Hepatocyte (in vitro differentiated cells): ENCODE measurements around the gene CRHR1. TPM values are rescaled to one million over a fixed set of nuclear protein-coding genes. Genes with fewer than 3 reads are reported as not detected.

Source experiments
- DNase-seq: peaks from one replicate; pipeline ENCODE4 v3.0.0-alpha.2; 2016; ENCODE audit warnings: low spot score
- H2AFZ ChIP-seq: fragments of 200-600 bp; sonication (generic); 2 replicates; pipeline ENCODE4 v1.6.0; 2016; ENCODE audit warnings: antibody characterized with exemption, mild to moderate bottlenecking
- H3K27ac ChIP-seq: fragments of 200-600 bp; sonication (generic); 2 replicates; pipeline ENCODE4 v1.5.1; 2016; ENCODE audit warnings: mild to moderate bottlenecking
- H3K27me3 ChIP-seq: fragments of 200-600 bp; sonication (generic); 2 replicates; pipeline ENCODE4 v1.6.1; 2016
- H3K36me3 ChIP-seq: fragments of 200-600 bp; sonication (generic); replicated peaks from 2 replicates; pipeline ENCODE4 v1.5.1; 2016; ENCODE audit warnings: low read depth; ENCODE audit not compliant: insufficient read depth
- H3K4me1 ChIP-seq: fragments of 200-600 bp; sonication (generic); 2 replicates; pipeline ENCODE4 v1.5.1; 2016; ENCODE audit warnings: mild to moderate bottlenecking, moderate library complexity; ENCODE audit not compliant: insufficient read depth
- H3K4me2 ChIP-seq: fragments of 200-600 bp; sonication (generic); 2 replicates; pipeline ENCODE4 v1.6.0; 2016
- H3K4me3 ChIP-seq: fragments of 200-600 bp; sonication (generic); 2 replicates; pipeline ENCODE4 v1.5.1; 2016; ENCODE audit warnings: mild to moderate bottlenecking
- H3K79me2 ChIP-seq: fragments of 200-600 bp; sonication (generic); 2 replicates; pipeline ENCODE4 v1.6.0; 2017; ENCODE audit warnings: mild to moderate bottlenecking
- H3K9me2 ChIP-seq: fragments of 200-600 bp; sonication (generic); replicated peaks from 2 replicates; pipeline ENCODE4 v1.6.0; 2017; ENCODE audit warnings: mild to moderate bottlenecking; ENCODE audit not compliant: insufficient read depth
- H3K9me3 ChIP-seq: fragments of 200-600 bp; sonication (generic); 2 replicates; pipeline ENCODE4 v1.5.1; 2016; ENCODE audit warnings: low read depth, mild to moderate bottlenecking
- H4K20me1 ChIP-seq: fragments of 200-600 bp; sonication (generic); 2 replicates; pipeline ENCODE4 v1.6.0; 2016; ENCODE audit warnings: mild to moderate bottlenecking; ENCODE audit not compliant: insufficient read depth, poor library complexity, severe bottlenecking
- CTCF ChIP-seq: fragments of 200-600 bp; sonication (generic); IDR thresholded peaks from 2 replicates; pipeline ENCODE4 v1.5.1; 2016; ENCODE audit warnings: antibody characterized with exemption, mild to moderate bottlenecking; ENCODE audit not compliant: poor library complexity
- EZH2 ChIP-seq: fragments of 200-600 bp; sonication (generic); IDR thresholded peaks from 2 replicates; pipeline ENCODE4 v1.6.1; 2016; ENCODE audit warnings: antibody characterized with exemption, mild to moderate bottlenecking, borderline replicate concordance
- EZH2phosphoT487 ChIP-seq: fragments of 200-600 bp; sonication (generic); IDR thresholded peaks from one replicate; pipeline ENCODE4 v1.6.1; 2018; ENCODE audit warnings: antibody characterized with exemption, mild to moderate bottlenecking, low read depth, moderate library complexity; ENCODE audit not compliant: unreplicated experiment, severe bottlenecking
- WGBS: methylation state at CpG from one replicate; pipeline ENCODE4 v1.1.6; 2016; ENCODE audit warnings: low lambda C conversion rate; ENCODE audit errors: missing lambda C conversion rate; 5-methylcytosine and 5-hydroxymethylcytosine counted together
- polyA plus RNA-seq: library from polyadenylated mRNA; unstranded; fragments of >200 nt; fragmentation: Nextera tagmentation; extraction: Ambion mirVana; gene quantifications from 2 replicates; pipeline ENCODE4 v1.2.1, GENCODE V29; 2016
- total RNA-seq: library from RNA; depleted of rRNA; stranded (reverse); fragments of >200 nt; gene quantifications from 2 replicates; pipeline ENCODE4 v1.2.3, GENCODE V29; 2014

CRHR1 gene
- total and polyA plus RNA-seq, 2 experiments from 2014 or later: not detected

- no peak overlapping the region for H3K4me3 ChIP-seq
- 68% methylated on average over 3 of the region's 3 CpGs for WGBS
These were observed 8.3 kb downstream of the CRHR1 start for GRCh38 chr17:45792437-45792836.

GRCh38 chr17:45792995-45793755 lies 9.1 kb downstream of the CRHR1 start:
- no peak for TF ChIP-seq CTCF
- TF ChIP-seq EZH2: no peak
- no peak for TF ChIP-seq EZH2phosphoT487
- H3K4me3 ChIP-seq: no peak overlapping the region
- no peak overlapping the region for H3K4me2 ChIP-seq
- no peak overlapping the region for H2AFZ ChIP-seq
- H4K20me1 ChIP-seq: no peaks in the 10 kb centered on the region
- peak; percentile 44 for DNase-seq
- no peaks in the 10 kb centered on the region for H3K4me1 ChIP-seq
- H3K79me2 ChIP-seq: no peaks in the 10 kb centered on the region
- 77% methylated on average over 22 of the region's 22 CpGs for WGBS
- no peaks in the 10 kb centered on the region for H3K9me3 ChIP-seq
- H3K27ac ChIP-seq: no peak overlapping the region
- H3K36me3 ChIP-seq: no peaks in the 10 kb centered on the region
- peaks cover 49% of the 10 kb centered on the region for H3K27me3 ChIP-seq
- H3K9me2 ChIP-seq: no peaks in the 10 kb centered on the region

More at GRCh38 chr17:45792437-45792836, 8.3 kb downstream of the CRHR1 start:
- TF ChIP-seq EZH2phosphoT487: no peak
- TF ChIP-seq EZH2: no peak
- peaks cover 56% of the 10 kb centered on the region for H3K27me3 ChIP-seq
- no peak overlapping the region for H3K4me2 ChIP-seq
- H3K4me1 ChIP-seq: no peaks in the 10 kb centered on the region
- no peaks in the 10 kb centered on the region for H3K79me2 ChIP-seq
- no peak overlapping the region for H3K27ac ChIP-seq
- H4K20me1 ChIP-seq: no peaks in the 10 kb centered on the region
- no peaks in the 10 kb centered on the region for H3K9me3 ChIP-seq
- H2AFZ ChIP-seq: no peak overlapping the region
- H3K9me2 ChIP-seq: no peaks in the 10 kb centered on the region
- no peak for DNase-seq
- no peaks in the 10 kb centered on the region for H3K36me3 ChIP-seq

GRCh38 chr17:45793999-45794540 lies 9.9 kb downstream of the CRHR1 start:
- no peak overlapping the region for H3K4me2 ChIP-seq
- no peaks in the 10 kb centered on the region for H3K4me1 ChIP-seq
- no peak for TF ChIP-seq EZH2phosphoT487
- TF ChIP-seq EZH2: no peak
- no peak for TF ChIP-seq CTCF
- peaks cover 40% of the 10 kb centered on the region for H3K27me3 ChIP-seq
- 89% methylated on average over 8 of the region's 8 CpGs for WGBS
- H3K27ac ChIP-seq: no peak overlapping the region
- no peak overlapping the region for H3K4me3 ChIP-seq
- no peak for DNase-seq
- H3K36me3 ChIP-seq: no peaks in the 10 kb centered on the region
- H4K20me1 ChIP-seq: no peaks in the 10 kb centered on the region
- H2AFZ ChIP-seq: no peak overlapping the region
- H3K9me3 ChIP-seq: no peaks in the 10 kb centered on the region
- no peaks in the 10 kb centered on the region for H3K9me2 ChIP-seq
- H3K79me2 ChIP-seq: no peaks in the 10 kb centered on the region

DNA sequence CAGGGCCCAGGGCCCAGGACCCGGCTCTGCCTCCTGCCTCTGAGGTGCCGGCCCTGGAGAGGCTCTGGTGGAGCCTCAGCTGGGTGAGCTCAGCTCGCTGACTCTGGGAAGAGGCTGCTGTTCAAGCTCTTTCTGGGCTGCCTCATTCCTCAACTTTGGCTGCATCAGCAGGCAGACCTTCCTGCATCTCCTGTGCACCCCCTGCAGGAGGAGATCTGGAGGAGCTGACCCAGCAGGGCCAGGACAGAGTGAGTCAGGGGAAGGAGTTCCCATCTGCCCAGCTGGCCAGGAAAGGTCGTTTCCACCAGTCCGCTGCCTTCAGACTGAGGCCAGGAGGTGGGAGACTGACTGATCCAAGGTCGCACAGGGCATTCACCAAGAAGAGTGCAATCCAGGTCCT lies 10.7 kb downstream of the CRHR1 start:
- no peak overlapping the region for H2AFZ ChIP-seq
- H3K4me2 ChIP-seq: no peak overlapping the region
- no peaks in the 10 kb centered on the region for H4K20me1 ChIP-seq
- no peak for DNase-seq
- peaks cover 32% of the 10 kb centered on the region for H3K27me3 ChIP-seq
- no peak for TF ChIP-seq EZH2phosphoT487
- TF ChIP-seq EZH2: no peak
- no peak for TF ChIP-seq CTCF
- no peak overlapping the region for H3K27ac ChIP-seq
- H3K9me2 ChIP-seq: no peaks in the 10 kb centered on the region
- no peak overlapping the region for H3K4me3 ChIP-seq
- WGBS: 56% methylated on average over 6 of the region's 6 CpGs
- no peaks in the 10 kb centered on the region for H3K36me3 ChIP-seq
- no peaks in the 10 kb centered on the region for H3K4me1 ChIP-seq
- H3K79me2 ChIP-seq: no peaks in the 10 kb centered on the region
- no peaks in the 10 kb centered on the region for H3K9me3 ChIP-seq
